Caco-2 (cell line): ENCODE measurements around the gene MYBPC2. TPM values are rescaled to one million over a fixed set of nuclear protein-coding genes. Genes with fewer than 3 reads are reported as not detected.

Experiments used
- BruUV-seq: library from RNA; stranded (reverse); fragments of 400-500 nt; replicated peaks from 2 replicates; lab custom pipeline; 2021; lab: Mats Ljungman, UMichigan
- CTCF ChIA-PET: fragments of 300-600 bp; sonication (Branson Sonifier 250); formaldehyde crosslinking; loops from one replicate; lab custom pipeline; 2022; ENCODE audit warnings: antibody characterized with exemption; lab: Charles Lee
- POLR2A ChIA-PET: fragments of 300-600 bp; sonication (Branson Sonifier 250); formaldehyde crosslinking; loops from one replicate; lab custom pipeline; 2022; ENCODE audit warnings: antibody characterized with exemption; lab: Charles Lee
- DNase-seq, 2 experiments: peaks; one replicate each; pipeline versions ENCODE4 v3.0.0 to v3.0.0-alpha.2; 2020 to 2022
- H3K27me3 ChIP-seq: replicated peaks from 2 replicates; pipeline ENCODE4 v1.6.0; 2011; ENCODE audit warnings: low read length; ENCODE audit not compliant: control insufficient read depth, insufficient read depth
- H3K36me3 ChIP-seq: 2 replicates; pipeline ENCODE4 v1.5.1; 2011; ENCODE audit warnings: low read length; ENCODE audit not compliant: control insufficient read depth, insufficient read depth
- H3K4me1 ChIP-seq: fragments of 250-450 bp; sonication (Bioruptor Pico); 2 replicates; pipeline ENCODE4 v1.5.1; 2020; ENCODE audit warnings: mild to moderate bottlenecking
- H3K4me3 ChIP-seq: 2 replicates; pipeline ENCODE4 v1.5.1; 2011; ENCODE audit warnings: low read depth, mild to moderate bottlenecking, control low read depth, low read length
- H3K9me3 ChIP-seq: fragments of 250-450 bp; sonication (Bioruptor Pico); 2 replicates; pipeline ENCODE4 v1.5.1; 2020; ENCODE audit warnings: mild to moderate bottlenecking, moderate library complexity
- H3K27ac Mint-ChIP-seq: one replicate; pipeline ENCODE4 v1.8.0; 2022; ENCODE audit warnings: mixed read lengths; ENCODE audit not compliant: unreplicated experiment
- H3K27me3 Mint-ChIP-seq: one replicate; pipeline ENCODE4 v1.8.0; 2022; ENCODE audit warnings: mixed read lengths; ENCODE audit not compliant: insufficient read depth, unreplicated experiment
- H3K36me3 Mint-ChIP-seq: one replicate; pipeline ENCODE4 v1.8.0; 2022; ENCODE audit warnings: mild to moderate bottlenecking, mixed read lengths; ENCODE audit not compliant: insufficient read depth, unreplicated experiment
- H3K4me1 Mint-ChIP-seq: one replicate; pipeline ENCODE4 v1.8.0; 2022; ENCODE audit warnings: low read depth, mixed read lengths; ENCODE audit not compliant: unreplicated experiment
- H3K4me3 Mint-ChIP-seq: one replicate; pipeline ENCODE4 v1.8.0; 2022; ENCODE audit warnings: mild to moderate bottlenecking, moderate library complexity, mixed read lengths; ENCODE audit not compliant: unreplicated experiment
- H3K9me3 Mint-ChIP-seq: one replicate; pipeline ENCODE4 v1.8.0; 2022; ENCODE audit warnings: mixed read lengths; ENCODE audit not compliant: unreplicated experiment
- intact Hi-C: fragments of 100-400 bp; cut with micrococcal nuclease; formaldehyde crosslinking; loops from one replicate; pipeline ENCODE4 v1.10.0; 2022; ENCODE audit not compliant: unreplicated experiment
- total RNA-seq: library from RNA; stranded (reverse); gene quantifications from 2 replicates; pipeline ENCODE4 v1.2.3, GENCODE V29; 2022
- TF ChIP-seq, protein P1 (sequence below), 2 experiments: fragments of 200-600 bp in 1 of 2; IDR thresholded peaks; 1 replicate in 1 of 2; 2 replicates in 1 of 2; pipeline versions ENCODE4 v1.5.1 to v1.8.0; 2011 to 2022; ENCODE audit warnings: antibody characterized with exemption in 1 of 2, control low read depth in 1 of 2, inconsistent platforms in 1 of 2, low read depth in 1 of 2, low read length in 1 of 2, mild to moderate bottlenecking in 1 of 2, moderate library complexity in 1 of 2; ENCODE audit not compliant: insufficient read depth in 1 of 2, severe bottlenecking in 1 of 2, unreplicated experiment in 1 of 2

Gene MYBPC2
- total RNA-seq, 1 experiment from 2014 or later = 1.6 TPM

GRCh38 chr19:50464348-50464747 is 31.7 kb downstream of the MYBPC2 start:
- Mint-ChIP-seq H3K4me3 (no peak overlapping the region), H3K4me1 (peaks cover 7% of the 10 kb centered on the region), H3K27ac (peak overlapping the region; percentile 19), H3K36me3 (no peaks in the 10 kb centered on the region), H3K9me3 (no peaks in the 10 kb centered on the region), H3K27me3 (no peaks in the 10 kb centered on the region)
- H3K9me3 ChIP-seq = no peaks in the 10 kb centered on the region
- intact Hi-C loops = no loop called here
- BruUV-seq = no TSS peak
- peaks cover 28% of the 10 kb centered on the region for H3K4me1 ChIP-seq
- no peaks in the 10 kb centered on the region for H3K36me3 ChIP-seq
- no peaks in the 10 kb centered on the region for H3K27me3 ChIP-seq
- ChIA-PET POLR2A (no interaction called here), CTCF (interaction anchor here (1.0 to 2.9 kb wide), 2 partner anchors 96 to 107 kb away, joined by 4 to 18 read pairs; no protein-coding TSS in a partner anchor)
- TF ChIP-seq, protein P1, sequence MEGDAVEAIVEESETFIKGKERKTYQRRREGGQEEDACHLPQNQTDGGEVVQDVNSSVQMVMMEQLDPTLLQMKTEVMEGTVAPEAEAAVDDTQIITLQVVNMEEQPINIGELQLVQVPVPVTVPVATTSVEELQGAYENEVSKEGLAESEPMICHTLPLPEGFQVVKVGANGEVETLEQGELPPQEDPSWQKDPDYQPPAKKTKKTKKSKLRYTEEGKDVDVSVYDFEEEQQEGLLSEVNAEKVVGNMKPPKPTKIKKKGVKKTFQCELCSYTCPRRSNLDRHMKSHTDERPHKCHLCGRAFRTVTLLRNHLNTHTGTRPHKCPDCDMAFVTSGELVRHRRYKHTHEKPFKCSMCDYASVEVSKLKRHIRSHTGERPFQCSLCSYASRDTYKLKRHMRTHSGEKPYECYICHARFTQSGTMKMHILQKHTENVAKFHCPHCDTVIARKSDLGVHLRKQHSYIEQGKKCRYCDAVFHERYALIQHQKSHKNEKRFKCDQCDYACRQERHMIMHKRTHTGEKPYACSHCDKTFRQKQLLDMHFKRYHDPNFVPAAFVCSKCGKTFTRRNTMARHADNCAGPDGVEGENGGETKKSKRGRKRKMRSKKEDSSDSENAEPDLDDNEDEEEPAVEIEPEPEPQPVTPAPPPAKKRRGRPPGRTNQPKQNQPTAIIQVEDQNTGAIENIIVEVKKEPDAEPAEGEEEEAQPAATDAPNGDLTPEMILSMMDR (IDR thresholded peaks at IDR 0.05; ENCODE audit: insufficient read depth in 1 of 2, low read depth in 1 of 2, low read length in 1 of 2, severe bottlenecking in 1 of 2, unreplicated experiment in 1 of 2) = no peak
- DNase-seq = no peak
- H3K4me3 ChIP-seq = no peak overlapping the region

- intact Hi-C loops = no loop called here
- no peaks in the 10 kb centered on the region for H3K36me3 Mint-ChIP-seq
- no peaks in the 10 kb centered on the region for H3K9me3 Mint-ChIP-seq
- peak overlapping the region; percentile 19 for H3K27ac Mint-ChIP-seq
- Histone ChIP-seq H3K4me1 (peaks cover 24% of the 10 kb centered on the region), H3K36me3 (no peaks in the 10 kb centered on the region), H3K9me3 (no peaks in the 10 kb centered on the region), H3K27me3 (no peaks in the 10 kb centered on the region), H3K4me3 (no peak overlapping the region)
- H3K4me1 Mint-ChIP-seq = peaks cover 7% of the 10 kb centered on the region
- no TSS peak for BruUV-seq
- no peaks in the 10 kb centered on the region for H3K27me3 Mint-ChIP-seq
- H3K4me3 Mint-ChIP-seq = no peak overlapping the region
- TF ChIP-seq, protein P1 (IDR thresholded peaks at IDR 0.05; ENCODE audit: insufficient read depth in 1 of 2, low read depth in 1 of 2, low read length in 1 of 2, severe bottlenecking in 1 of 2, unreplicated experiment in 1 of 2) = no peak
- ChIA-PET CTCF (interaction anchor here (1.0 to 2.9 kb wide), 2 partner anchors 96 to 108 kb away, joined by 4 to 18 read pairs; no protein-coding TSS in a partner anchor), POLR2A (no interaction called here)
- DNase-seq = no peak
Observed at GRCh38 chr19:50465000-50465399, 32.3 kb downstream of the MYBPC2 start.

DNA sequence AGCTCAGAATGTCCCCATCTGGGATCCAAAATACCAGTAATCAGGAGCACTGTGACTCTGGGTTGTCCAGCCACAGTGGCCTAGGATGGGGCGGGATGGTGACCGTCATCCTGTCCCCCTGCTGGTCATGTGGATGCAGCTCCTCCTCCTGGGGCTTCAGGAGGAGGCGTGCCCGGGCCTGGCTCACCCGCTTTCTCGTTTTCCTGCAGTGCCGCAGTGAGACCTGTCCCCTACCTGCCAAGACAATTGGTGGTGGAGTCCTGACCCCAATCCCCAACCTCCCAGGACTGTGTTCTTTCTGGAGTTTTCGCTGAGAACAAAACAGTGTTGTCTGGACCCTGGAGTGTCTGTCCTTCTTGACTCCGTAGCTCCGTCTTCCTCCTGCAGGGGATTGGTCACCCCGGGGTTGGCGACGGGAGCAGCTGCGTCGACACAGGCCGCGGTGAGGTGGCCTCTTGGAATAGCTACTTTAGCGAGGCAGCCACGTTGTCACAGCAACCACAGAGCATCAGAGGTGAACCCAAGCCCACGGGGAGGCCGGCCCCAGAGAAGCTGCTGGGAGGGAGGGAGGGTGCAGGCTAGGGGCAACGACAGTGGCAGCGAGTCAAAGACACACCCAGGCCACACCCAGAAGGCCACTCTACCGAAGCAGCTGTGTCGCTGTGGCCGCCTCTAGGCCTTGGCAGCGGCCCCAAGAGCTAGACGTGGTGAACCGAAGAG is 33.5 kb downstream of the MYBPC2 start:
- Mint-ChIP-seq H3K4me3 (no peak overlapping the region), H3K36me3 (no peaks in the 10 kb centered on the region), H3K4me1 (peaks cover 5% of the 10 kb centered on the region), H3K9me3 (no peaks in the 10 kb centered on the region), H3K27ac (no peak overlapping the region), H3K27me3 (no peaks in the 10 kb centered on the region)
- no TSS peak for BruUV-seq
- no peak overlapping the region for H3K4me3 ChIP-seq
- no peaks in the 10 kb centered on the region for H3K36me3 ChIP-seq
- no peaks in the 10 kb centered on the region for H3K9me3 ChIP-seq
- CTCF ChIA-PET = interaction anchor here (0.6 to 2.9 kb wide), 4 partner anchors 13 to 261 kb away, joined by 3 to 18 read pairs (median 4); no protein-coding TSS in a partner anchor
- TF ChIP-seq, protein P1 (IDR thresholded peaks at IDR 0.05; ENCODE audit: insufficient read depth in 1 of 2, low read depth in 1 of 2, low read length in 1 of 2, severe bottlenecking in 1 of 2, unreplicated experiment in 1 of 2) = peak; percentile 42 to 54
- H3K4me1 ChIP-seq = peaks cover 12% of the 10 kb centered on the region
- POLR2A ChIA-PET = no interaction called here
- no peaks in the 10 kb centered on the region for H3K27me3 ChIP-seq
- intact Hi-C loops = no loop called here
- DNase-seq = peak in 1 of 2 experiments; percentile 57
